ENCODE data around the gene RHOBTB1.

GRCh38 chr10:60820093-60820754 is 123.8 kb downstream of the RHOBTB1 start:
- TF ChIP-seq RAD21 (IDR thresholded peaks at IDR 0.05; ENCODE audit: low read depth) (peak; percentile 33; the same call in 1 of the 2 replicates), ZBTB7A (IDR thresholded peaks at IDR 0.05; ENCODE audit: low read depth) (no peak), EP300 (IDR thresholded peaks at IDR 0.05; ENCODE audit: borderline replicate concordance) (no peak), MAX (IDR thresholded peaks at IDR 0.05) (no peak)

Measured in Ishikawa (cell line).